ENCODE data around the gene CLMP.

DNA sequence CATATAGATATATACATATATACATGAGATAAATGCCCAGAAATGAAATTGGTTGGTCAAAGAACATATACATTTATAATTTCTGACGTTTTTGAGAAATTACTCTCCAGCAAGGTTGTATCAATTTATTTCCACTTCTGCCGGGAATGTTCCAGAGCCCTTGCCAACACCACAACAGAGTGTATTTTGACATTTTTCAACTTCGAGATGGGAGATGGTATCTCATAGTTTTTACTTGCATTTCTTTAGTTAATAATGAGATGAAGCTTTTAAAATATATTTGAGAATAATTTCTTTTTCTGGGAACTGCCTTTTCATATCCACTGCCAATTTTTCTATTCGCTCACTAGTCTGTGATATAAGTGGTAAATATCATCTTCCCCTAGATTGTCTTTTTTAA, 19.3 kb upstream of the CLMP start:
- no peak for TF ChIP-seq SPI1 (IDR thresholded peaks at IDR 0.05; ENCODE audit: borderline replicate concordance, low read depth)
- TF ChIP-seq, protein P1, sequence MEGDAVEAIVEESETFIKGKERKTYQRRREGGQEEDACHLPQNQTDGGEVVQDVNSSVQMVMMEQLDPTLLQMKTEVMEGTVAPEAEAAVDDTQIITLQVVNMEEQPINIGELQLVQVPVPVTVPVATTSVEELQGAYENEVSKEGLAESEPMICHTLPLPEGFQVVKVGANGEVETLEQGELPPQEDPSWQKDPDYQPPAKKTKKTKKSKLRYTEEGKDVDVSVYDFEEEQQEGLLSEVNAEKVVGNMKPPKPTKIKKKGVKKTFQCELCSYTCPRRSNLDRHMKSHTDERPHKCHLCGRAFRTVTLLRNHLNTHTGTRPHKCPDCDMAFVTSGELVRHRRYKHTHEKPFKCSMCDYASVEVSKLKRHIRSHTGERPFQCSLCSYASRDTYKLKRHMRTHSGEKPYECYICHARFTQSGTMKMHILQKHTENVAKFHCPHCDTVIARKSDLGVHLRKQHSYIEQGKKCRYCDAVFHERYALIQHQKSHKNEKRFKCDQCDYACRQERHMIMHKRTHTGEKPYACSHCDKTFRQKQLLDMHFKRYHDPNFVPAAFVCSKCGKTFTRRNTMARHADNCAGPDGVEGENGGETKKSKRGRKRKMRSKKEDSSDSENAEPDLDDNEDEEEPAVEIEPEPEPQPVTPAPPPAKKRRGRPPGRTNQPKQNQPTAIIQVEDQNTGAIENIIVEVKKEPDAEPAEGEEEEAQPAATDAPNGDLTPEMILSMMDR (IDR thresholded peaks at IDR 0.05; ENCODE audit: insufficient read depth, low read length): no peak
